GM18519 (cell line): ENCODE results near the gene SAMD4A.

Source experiments
- ATAC-seq: cut with Tn5 transposase; IDR thresholded peaks from one replicate; pipeline ENCODE4 v1.9.1; 2021; ENCODE audit warnings: mild to moderate bottlenecking, moderate library complexity; ENCODE audit not compliant: unreplicated experiment, low FRiP score

SAMD4A gene

GRCh38 chr14:54718046-54718445 is 151.1 kb downstream of the SAMD4A start:
- ATAC-seq, result no peak

DNA sequence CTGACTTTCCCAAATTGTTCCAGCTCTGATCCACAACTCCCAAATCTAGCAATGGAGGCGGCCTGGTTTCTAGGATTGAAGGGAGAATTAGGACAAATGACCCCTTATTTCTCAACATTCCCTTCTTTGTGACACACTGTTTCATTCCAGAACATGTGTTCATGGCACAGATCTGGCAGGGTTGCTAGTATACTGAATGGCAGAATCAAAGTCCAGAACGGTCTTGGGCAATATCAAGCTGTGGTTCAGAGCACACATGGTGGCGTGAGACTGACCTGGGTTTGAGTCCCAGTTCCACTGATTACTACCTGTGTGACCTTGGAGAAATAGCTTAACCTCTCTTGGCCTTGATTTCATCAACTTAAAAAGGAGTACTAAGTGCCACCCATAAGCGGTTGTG is 152.5 kb downstream of the SAMD4A start:
- ATAC-seq, result no peak

DNA sequence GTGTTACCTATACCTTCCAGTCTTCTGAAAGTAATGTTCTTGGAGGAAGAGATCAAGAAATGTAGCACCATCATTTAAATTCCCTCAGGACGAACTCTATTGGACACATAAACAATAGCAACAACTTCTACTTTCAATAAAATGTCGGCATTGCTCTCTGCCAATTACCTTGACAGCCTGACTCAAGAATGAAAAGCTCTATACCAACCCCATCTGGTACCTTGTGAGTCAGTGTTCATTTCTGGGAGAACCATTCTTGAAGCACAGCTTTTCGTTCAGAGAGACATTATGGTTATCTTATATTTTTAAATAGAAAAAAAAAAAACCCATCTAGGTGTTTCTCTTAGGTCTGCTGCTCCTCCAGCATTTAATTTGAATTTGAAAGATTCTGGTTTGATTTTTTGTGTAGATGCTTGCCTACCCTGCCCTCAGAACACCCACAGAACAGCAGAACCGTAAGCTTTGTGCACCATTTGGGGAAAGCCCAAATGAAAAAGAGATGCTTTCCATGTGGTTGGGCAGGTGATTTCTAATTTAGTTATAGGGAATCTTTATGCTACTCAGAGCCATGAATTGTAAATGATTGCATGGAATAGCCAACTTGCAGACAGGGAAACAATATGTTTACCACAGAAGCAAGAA is 156.0 kb downstream of the SAMD4A start:
- no peak for ATAC-seq

GRCh38 chr14:54724123-54724522 is 157.2 kb downstream of the SAMD4A start:
- no peak for ATAC-seq

DNA sequence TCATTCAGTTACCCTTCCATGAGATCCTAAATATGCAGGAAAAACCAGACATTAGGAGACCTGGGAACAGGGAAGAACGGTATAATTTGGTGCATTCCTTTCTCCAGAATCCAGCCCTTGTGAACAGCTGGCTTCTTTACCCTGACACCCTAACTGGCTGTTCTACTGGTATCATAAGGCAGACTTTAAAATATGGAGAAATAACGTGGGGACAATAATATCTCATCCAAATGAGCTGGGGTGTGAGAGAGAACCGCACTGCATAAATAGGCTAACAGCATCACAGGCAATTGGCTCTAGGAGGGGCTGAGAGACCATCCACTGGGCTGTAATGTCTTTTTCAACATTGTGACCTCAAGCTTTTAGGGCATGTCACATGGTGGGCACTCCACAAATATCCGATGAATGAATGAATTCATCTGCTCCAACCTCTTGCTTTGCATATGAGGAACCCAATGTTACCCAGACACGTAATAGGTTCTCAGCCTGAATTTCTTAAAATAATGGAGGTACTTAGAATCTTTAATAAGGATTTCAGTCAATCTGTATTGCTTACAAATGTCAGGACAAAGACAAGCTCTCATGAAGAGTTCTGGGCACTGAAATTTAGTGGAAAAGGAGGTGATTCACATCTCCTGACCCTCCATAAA is 157.9 kb downstream of the SAMD4A start:
- no peak for ATAC-seq

DNA sequence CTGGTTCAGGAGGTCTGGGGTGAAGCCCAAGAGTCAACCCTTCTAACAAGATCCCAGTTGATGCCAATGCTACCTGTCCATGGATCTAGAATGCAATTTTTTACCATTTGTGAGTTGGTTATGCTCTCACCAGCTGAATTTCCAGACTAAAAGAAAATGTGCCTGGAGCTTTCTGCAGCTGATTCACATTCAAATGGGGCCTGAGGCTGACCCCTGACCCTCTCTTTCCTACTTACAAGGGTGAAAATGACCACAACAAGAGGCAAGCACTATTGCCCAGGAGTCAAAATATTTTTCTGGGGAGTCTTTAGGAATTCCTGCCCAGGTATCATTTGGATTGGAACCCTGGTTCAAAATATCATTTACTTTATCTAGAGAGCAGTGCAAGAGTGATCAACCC is 159.1 kb downstream of the SAMD4A start:
- ATAC-seq, result no peak

DNA sequence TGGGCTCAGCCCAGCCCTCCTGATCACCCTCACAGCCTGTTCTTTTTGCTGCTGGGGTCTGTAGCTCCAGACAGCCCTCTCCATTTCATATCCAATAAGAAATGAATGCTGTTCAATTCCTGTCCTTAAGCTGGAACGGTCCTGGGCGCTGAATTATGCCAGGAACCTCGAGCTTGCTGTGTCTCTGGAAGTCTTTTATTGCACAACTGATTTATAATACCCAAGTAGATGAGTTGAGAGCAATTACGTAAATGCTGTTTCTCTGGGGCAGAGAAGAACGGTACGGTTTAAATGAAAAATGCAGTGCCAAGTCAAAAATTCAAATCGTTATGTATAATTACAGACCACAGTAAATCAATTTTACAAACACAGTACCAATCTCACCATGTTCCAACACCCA is 161.0 kb downstream of the SAMD4A start:
- no peak for ATAC-seq

DNA sequence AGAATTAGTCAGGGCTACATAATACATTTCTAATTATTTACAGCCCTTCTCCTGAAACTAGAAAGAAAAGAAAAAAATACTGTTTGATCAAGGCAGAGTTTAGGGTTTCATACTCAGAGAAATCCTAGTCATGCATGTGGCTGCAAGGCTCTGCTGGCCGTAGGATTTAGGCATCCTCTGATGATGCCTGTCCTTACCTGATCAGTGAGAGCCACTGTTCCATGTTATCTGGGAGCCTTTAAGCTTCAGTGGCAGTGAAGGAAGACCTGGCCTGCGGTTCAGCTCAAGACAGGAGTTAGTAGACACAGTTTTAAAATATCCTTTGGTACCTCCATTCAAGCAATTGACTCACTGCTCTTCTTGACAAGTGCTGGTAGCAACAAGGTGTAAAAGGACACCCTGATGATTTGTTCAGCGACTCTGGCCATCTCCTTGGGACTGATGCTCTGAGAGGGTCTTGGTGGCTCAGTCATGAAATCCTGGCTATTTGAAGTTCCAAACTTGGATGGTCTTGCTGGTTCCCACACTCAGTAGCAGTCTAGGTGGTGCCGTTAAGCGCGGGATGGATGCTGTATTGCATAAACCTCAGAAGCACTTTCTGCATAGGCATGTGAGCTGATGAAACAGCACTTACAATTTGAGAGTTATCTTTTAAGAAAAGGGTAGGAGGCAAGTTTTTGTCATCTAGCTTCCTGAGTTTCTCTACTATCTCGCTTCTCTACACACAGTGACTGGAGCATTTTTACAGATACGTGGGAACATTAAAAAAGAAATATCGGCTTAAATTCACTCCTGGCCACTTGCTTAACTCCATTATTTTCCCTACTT is 162.0 kb downstream of the SAMD4A start:
- no peak for ATAC-seq

DNA sequence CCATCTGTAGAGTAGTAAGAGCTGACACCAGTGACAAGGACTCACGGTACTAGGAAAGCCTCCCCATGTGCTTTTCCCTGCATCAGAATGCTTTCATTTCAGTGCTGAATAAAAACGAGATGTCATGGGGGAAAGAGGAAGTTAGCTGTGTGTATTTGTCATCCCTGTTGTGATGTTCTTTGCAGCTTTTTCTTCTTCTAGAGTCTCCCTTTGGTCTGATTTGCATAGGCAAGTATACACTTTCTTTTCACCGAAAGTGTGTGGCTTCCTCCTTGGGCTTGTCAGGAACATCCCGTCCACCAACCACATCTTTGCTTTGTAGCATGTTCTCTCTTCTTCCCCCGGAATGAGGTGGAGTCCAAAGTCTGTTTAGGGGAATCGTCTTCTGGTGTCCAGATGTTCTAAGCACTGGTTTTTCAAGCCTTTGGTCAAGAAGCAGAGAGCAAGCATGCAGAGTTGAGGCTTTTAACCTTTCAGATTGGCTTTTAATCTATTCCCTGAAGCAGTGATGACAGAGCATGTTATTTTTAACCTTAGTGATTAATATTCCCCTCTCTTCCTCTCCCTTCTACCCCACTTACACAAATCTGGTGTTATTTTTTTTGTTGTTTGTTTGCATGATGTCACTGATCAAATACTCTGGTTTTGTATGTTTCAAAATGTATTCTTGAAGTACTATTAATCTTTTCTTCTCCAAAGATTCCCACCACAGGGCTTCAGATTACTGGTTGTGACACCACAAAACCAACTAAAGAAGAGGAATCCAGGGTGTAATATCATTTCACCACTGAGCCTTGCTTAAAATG is 163.4 kb downstream of the SAMD4A start:
- ATAC-seq, result peak; percentile 97

DNA sequence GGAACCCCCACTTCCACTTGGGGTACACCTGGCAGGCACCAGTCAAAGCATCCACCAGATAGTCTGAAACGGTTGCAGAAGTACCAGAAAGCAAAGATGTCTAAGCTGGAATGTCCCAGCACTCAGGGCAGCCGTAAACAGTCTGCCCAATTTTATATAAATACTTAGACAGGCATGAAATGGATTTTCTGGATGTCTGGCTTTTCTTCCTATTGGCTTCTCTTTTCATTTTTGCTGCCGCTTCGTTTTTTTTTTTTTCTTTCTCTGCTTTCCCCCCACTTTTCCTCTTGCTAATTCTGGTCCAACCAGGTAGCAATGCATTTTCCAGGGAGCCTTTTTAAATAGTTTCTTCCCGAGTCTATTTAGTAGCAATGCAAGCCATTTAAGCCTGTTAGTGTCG is 168.0 kb downstream of the SAMD4A start:
- no peak for ATAC-seq

DNA sequence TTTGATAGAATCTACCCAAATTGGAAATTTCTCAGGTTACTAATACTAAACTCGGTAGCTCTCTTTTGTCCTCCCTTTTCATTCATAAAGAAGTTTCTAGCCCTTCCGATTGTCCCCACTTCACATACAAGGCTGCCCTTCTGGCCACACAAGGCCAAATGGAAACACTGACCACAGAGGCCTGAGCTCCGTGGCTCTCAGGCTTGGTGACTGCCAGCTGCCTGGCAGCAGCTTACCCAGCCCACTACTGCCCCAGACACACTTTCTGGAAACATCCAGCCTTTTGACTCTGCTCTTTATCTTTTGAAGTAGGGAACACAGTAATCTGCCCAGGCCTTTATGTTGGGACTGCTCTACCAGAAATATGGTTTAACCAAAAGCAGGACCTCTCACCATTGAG is 168.5 kb downstream of the SAMD4A start:
- no peak for ATAC-seq

DNA sequence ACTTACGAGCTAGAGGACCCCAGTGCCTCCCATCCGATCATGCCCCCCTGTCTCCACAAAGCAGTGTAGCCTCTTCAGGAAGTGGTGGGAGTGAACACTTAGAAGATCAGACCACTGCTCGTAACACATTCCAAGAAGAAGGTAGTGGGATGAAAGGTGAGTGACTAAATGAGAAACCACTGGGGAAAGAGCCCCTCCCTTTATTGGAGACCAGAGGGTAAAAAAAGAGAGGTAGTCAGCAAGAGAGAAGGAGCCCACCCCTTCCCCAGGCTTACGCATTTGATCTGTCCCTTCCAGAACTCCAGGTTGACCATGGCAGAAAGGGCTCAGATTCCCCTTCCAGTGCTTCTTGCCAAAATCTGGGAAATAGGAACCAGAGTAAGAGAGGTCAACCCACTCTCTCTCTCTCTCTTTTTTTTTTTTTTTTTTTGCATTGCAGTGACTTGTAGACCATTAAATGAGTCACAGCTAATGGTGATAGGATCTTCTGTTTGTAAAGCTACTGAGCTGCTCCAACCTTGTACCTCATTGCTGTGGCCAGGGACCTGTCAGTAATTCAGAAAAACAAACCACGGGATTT is 170.3 kb downstream of the SAMD4A start:
- no peak for ATAC-seq

DNA sequence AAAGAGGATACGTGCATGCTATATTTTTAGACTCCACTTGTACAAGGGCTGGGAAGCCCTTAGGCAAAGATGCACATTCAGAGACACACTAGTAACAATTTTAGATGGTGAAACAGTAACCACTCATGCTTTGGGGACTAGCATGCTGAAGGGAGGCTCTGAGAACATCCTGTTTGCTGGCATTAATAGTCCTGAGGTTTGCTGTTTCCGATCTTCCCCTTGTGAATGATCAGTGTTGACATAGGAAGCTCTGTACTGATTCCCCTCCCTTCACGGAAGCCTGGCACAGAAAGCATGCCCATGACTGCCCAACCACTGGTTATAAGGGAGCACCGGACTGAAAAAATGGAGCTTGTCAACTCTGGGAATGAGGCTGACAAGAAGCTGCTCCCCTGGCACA is 171.1 kb downstream of the SAMD4A start:
- no peak for ATAC-seq

- ATAC-seq, result no peak
Observed at GRCh38 chr14:54739514-54739913, 172.6 kb downstream of the SAMD4A start.

DNA sequence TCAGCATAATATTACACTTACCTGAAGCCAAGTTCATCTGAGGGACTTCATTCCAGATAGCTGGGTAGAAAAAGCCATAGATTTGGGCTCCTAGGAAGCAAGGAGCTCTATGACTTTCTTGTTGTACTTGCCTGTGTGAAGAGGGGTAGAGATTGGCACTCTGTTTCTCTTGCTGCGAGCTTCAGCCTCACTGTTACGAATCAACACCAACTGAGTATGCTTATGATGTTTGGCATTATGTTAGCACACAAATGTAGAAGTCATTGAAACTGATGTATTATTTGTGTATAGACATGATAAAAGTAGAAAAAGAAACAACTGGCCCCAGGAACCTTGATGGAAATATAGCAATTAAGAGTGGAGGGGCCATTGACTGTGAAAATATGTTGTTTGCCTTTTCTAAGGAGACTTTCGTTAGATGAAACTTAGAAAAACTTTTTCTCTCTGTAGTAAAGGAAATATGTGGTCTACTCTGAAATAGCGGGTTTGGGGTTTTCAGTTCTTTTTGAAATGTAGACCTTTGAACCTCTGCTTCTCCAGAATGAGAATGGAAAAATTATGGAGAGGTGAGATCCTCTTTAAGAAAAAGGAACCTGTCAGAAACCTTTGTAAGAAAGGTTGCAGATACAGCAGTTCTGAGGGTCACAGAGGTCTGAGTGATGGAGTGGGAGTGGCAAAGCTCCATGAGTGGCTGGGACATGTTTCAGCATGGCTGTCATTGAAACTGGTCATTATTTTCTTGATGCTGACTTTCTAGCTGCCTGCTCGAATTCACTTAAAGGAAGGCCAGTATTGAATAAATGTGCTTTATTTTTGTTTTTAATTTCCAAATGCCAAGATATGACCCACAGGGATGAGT is 175.8 kb downstream of the SAMD4A start:
- ATAC-seq, result no peak

GRCh38 chr14:54743382-54743781 is 176.5 kb downstream of the SAMD4A start:
- ATAC-seq, result no peak

DNA sequence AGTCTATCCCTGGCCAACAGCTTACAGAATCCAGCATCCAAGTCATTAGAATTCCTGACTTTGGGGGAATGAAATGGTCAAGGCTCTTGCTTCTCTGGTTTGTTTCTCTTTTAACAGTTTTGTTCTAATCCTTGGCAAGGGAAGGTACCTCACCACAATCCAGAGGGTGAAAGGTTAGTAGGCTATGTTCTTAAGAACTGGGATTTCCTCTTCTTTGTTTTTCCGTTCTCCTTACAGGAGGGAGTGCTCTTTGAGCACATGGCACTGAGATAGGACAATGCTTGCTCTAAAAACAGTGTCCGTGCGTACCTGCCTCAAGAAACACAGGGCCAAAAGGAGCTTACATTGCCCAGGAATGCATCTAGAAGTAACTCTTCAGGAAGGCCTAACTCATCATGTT is 179.1 kb downstream of the SAMD4A start:
- ATAC-seq, result no peak

- ATAC-seq, result no peak
Observed at GRCh38 chr14:54747616-54748015, 180.7 kb downstream of the SAMD4A start.

DNA sequence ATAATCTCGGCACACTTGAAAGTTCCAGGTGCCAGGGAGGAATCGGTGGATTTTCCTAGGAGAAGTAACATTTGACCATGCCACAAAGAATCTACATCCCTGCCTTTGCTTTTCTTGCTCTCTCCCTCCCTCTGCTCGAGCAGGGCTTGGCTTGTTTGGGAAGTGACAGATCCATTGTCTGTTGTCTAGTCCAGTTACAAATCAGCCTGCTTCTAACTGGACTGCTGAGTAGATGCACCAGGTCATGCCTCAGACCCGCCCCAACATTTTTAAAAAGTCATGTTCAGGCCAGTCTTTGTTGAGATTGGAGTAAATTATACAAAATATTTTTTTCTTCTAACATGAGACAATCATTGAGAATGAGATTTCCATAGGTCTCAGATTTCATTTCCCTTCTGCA is 182.3 kb downstream of the SAMD4A start:
- ATAC-seq, result no peak

DNA sequence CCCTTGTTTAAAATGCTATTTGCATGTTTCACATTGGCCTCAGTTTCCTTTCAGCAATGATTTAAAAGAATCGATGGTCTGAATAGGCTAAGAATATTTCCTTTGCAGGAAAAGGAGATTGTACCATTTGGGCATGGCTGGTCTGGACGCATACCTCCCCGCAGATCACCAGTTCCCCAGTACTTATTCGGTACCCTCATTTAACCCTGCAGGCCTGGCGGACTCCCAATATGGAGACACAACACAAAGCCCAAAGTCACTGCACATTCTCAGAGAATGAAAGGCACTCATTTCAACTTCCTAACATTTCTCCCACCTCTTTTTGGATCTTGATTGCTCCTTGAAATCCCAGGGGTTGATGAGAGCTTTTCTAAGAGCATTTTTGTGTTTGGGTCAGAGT is 182.8 kb downstream of the SAMD4A start:
- no peak for ATAC-seq
